GM18520 (cell line): Measurements from ENCODE around the gene LRCH1.

Experiments
- ATAC-seq: cut with Tn5 transposase; IDR thresholded peaks from one replicate; pipeline ENCODE4 v1.9.1; 2021; ENCODE audit not compliant: unreplicated experiment

Gene LRCH1

GRCh38 chr13:46636451-46636850 lies 83.5 kb downstream of the LRCH1 start:
- no peak for ATAC-seq

GRCh38 chr13:46637213-46637612 lies 84.2 kb downstream of the LRCH1 start:
- ATAC-seq = no peak

GRCh38 chr13:46638262-46638661 lies 85.3 kb downstream of the LRCH1 start:
- no peak for ATAC-seq

DNA sequence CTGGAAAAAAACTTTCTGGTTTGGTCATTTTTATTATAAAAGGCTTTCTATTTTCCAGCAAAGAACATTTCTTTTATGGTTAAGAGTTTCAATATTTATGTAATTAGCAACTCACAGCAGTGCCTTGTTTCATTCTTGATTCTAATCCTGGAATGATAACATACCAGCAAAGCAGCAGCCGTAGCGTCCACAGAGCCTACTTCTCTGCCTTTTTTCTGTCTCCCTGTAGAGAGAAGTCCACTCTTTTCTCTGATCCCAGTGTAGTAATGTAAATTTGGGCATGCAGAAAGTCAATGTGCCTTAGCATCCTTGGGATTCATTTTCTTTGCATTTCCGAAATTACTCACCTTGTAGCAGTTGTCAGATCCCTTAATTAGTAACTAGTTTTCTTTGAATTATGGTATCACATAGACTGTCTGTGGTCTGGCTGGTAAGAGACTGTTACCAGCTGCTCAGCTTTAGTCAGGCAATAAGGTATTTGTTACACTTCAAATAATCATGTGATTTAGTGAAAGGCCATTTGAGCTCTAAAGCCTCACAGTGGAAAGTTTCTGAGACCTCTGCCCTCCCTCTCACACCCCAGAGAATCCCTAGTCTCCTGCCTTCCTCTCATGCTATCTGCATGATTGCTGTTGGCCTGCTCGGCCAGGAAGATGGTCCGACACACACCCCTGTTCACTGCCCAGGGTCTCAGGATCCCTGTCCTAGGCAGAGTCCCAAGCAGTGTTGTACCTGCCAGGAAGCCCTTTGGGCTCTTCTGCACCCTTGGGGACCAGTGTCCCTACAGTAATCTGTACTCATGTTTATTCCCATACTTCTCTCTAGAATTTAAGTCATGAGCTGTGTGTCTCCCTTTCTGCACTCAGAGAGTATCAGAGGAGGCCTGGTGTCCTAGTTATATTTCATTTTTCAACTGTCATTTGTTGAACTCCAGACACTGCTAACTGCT lies 86.3 kb downstream of the LRCH1 start:
- ATAC-seq = peak; percentile 84

- no peak for ATAC-seq
These were observed 87.9 kb downstream of the LRCH1 start for GRCh38 chr13:46640843-46641242.

DNA sequence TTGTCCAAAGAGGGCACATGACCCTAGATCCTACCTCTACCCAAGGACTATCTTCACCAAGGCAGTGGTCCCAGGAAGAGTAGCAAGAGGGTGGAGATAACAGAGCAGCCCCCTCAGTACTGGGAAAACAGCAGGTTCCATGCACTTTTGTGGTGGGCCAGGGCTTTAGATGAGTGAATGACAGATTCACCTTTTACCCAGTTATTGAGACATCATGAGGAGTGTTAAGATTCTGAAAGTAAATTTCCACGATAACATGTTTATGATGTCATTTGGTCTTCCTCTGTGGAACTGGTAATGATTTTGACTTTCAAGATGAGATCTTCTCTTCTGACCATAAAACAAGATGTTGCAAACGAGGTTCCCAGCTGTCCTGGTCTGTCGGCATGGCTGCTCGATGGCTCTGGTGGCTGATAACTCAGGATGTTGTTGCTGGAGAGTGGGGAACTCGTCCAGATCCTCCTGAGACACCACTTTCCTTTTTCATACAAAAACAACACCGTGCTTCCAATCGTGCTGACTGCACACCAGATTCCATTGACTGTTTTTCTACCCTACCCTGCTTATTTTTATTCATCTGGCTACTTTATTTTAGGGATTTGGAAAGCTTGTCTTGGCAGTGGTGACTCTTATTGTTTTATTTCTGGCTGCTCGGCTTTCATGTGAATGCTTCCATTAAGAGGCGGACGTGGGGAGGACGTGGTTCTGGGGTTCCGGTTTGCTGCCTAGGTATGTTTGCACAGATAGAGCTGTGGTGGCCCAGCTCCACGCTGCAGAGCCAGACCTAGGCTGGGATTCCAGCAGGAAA lies 88.5 kb downstream of the LRCH1 start:
- no peak for ATAC-seq

- ATAC-seq = no peak
These were observed 89.3 kb downstream of the LRCH1 start for GRCh38 chr13:46642254-46642653.

- no peak for ATAC-seq
These were observed 90.3 kb downstream of the LRCH1 start for GRCh38 chr13:46643165-46643777.

DNA sequence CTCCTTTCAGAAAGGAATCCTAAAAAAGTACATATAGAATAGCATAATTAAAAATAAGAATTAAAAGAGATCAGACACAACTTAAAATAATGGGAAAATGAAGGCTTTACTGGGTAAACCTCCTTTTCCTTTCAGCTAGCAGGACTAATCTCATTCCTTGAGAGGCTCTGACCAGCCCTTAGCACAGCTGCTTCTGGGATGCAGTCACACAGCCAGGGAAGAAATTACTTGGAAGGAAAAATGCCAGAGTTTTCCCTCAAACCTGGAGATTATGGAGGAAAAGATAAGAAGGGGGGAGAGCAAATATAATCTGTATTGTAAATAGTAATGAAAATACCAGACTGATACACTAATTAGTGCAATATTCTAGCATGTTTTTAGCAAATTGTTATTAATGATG lies 91.8 kb downstream of the LRCH1 start:
- no peak for ATAC-seq

DNA sequence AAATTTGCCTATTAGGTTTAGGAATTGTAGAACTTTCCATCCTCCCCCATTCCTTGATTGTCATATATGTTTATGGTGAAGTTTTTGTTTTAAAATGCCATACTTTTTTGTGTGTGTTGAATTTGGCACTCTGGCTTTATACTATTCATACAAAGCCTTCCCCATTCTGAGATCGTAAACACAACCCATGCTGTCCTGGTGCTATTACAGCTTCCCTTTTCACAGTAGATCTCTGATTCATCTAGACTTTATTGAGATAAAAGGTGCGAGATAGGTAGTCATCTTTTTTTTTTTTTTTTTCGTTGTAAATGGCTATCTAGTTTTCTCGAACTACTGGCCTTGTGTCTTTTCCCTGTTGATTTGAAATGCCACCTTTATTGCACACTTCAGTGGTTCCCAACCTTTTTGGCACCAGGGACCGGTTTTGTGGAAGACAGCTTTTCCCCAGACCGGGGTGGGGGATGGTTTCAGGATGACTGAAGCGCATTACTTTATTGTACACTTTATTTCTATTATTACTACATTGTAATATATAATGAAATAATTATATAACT lies 94.6 kb downstream of the LRCH1 start:
- ATAC-seq = no peak

DNA sequence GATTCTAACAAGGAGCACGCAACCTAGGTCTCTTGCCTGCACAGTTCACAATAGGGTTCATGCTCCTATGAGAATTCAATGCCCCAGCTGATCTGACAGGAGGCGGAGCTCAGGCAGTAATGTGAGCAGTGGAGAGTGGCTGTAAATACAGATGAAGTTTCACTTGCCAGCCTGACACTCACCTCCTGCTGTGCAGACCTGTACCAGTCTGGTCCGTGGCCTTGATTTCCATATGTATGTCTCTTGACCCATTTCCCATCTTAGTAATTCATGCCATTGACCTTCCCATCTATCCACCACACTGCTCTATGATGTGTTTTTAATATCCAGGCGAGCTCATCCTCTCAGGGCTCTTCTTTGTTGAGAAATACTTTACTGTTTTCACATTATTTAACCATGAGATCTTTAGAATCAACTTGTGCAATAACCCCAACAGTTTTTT lies 95.2 kb downstream of the LRCH1 start:
- ATAC-seq = peak; percentile 77

DNA sequence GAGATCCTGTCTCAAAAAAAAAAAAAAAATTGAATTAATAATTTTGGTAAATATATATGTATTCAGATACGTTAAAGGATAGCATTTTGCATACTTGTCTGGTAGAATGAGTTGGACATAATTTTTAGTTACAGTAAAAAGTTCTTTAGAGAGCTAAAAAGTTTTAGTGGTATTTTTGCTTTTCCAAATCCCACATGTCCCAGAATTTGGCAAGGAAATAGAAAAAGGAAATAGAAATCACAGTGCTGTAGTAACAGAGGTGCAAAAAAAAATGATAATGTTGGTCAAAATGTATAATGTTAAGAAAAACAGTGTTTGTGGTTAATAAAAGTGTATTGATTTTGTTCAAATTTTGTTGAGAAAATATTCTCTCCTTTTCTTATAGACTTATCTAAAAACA lies 96.8 kb downstream of the LRCH1 start:
- no peak for ATAC-seq

DNA sequence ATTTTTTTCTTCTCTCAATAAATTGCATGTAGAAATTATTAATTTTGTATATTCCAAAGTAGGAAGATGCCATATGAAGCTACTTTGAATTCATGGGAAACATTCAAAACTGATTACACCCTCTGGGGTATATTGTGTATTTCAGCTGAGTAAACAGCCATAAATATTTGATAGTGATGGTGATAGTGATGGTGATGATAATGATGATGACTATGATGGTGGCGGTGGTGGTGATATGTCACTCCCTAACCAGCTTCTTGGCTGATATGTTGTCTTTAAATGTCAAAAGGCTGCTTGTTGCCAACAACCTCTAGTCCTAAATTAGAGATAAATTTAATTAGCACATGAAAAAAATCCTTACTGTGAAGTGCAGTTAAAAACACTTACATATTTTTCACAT lies 102.0 kb downstream of the LRCH1 start:
- no peak for ATAC-seq

DNA sequence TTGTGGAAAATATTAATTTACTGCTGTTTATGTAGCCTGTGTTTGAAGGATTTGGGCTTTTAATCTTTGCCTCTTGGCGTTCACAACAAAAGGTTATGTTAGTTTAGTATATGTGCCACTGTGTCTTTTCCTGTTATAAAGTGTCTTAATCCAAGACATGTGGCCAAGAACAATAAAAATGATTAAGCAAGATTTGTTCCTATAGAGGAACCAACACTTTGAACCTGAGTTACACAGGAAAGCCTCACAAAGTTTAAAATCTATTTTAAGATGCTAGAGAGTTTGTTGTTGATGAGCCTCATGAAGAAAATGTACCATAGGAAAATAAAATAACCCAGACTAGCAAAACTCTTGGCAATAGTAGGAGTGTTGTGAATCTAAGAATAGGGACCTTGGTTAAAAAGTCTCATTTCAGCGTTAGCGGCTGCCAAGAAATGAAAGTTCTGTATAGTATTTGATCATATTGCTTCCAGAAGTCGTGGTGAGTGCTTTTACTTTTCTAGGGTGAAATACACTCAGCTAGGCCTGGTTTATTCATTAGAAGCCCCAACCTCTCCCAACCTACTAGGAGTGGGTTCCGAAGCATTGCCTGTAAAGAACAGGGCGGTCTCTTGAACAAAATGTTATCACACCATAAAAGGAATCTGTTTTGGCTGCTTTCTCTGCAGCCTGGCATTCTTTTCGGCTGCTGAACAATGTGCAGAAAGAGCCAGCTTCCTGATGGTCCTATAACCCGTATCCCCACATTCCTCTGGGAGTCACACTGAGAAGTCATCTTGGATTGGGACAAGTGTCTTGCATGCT lies 102.6 kb downstream of the LRCH1 start:
- no peak for ATAC-seq

GRCh38 chr13:46656786-46657185 lies 103.8 kb downstream of the LRCH1 start:
- ATAC-seq = peak; percentile 94

- ATAC-seq = no peak
These were observed 106.6 kb downstream of the LRCH1 start for GRCh38 chr13:46659413-46660065.

- no peak for ATAC-seq
These were observed 107.4 kb downstream of the LRCH1 start for GRCh38 chr13:46660416-46660815.

- ATAC-seq = no peak
These were observed 107.9 kb downstream of the LRCH1 start for GRCh38 chr13:46660857-46661256.

GRCh38 chr13:46662690-46663089 lies 109.7 kb downstream of the LRCH1 start:
- ATAC-seq = peak; percentile 53
